Peyer's patch (tissue), 4 donors: ENCODE results near the gene KLF1.

Experiments
- POLR2A ChIP-seq, 2 donors: fragments of 450-650 bp; IDR thresholded peaks; one replicate each; pipeline ENCODE4 v1.5.1; 2017; ENCODE audit warnings: antibody characterized with exemption in 2 of 2, mild to moderate bottlenecking in 2 of 2, moderate library complexity in 2 of 2
- TF ChIP-seq, protein P1 (sequence below), 6 experiments: fragments of 450-650 bp in 4 of 6; fragments of 200-600 bp in 2 of 6; sonication (generic) in 1 of 6; IDR thresholded peaks; one replicate each; pipeline ENCODE4 v1.5.1; 2017 to 2019; ENCODE audit warnings: antibody characterized with exemption in 6 of 6, mild to moderate bottlenecking in 3 of 6, moderate library complexity in 1 of 6

DNA sequence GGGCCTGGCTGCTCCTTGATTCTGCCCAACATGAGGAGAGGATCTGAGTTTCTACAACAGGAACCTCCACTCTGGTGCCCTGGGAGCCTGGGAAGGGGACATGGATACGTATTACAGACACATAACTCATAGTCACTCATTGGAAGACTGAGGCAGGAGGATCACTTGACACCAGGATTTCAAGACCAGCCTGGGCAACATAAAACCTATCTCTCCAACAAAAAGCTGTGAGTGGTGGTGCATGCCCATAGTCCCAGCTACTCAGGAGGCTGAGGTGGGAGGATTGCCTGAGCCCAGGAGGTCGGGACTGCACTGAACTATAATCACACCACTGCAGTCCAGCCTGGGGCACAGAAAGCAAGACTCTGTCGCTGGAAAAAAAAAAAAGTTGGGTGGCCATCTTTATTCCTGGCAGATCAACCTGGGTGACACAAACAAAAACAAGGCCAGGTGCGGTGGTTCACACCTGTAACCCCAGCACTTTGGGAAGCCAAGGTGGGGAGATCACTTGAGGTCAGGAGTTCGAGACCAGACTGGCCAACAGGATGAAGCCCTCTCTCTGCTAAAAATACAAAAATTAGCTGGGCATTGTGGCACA is 1.1 kb upstream of the KLF1 start:
- no peak for TF ChIP-seq POLR2A (IDR thresholded peaks at IDR 0.05)
- TF ChIP-seq, protein P1, sequence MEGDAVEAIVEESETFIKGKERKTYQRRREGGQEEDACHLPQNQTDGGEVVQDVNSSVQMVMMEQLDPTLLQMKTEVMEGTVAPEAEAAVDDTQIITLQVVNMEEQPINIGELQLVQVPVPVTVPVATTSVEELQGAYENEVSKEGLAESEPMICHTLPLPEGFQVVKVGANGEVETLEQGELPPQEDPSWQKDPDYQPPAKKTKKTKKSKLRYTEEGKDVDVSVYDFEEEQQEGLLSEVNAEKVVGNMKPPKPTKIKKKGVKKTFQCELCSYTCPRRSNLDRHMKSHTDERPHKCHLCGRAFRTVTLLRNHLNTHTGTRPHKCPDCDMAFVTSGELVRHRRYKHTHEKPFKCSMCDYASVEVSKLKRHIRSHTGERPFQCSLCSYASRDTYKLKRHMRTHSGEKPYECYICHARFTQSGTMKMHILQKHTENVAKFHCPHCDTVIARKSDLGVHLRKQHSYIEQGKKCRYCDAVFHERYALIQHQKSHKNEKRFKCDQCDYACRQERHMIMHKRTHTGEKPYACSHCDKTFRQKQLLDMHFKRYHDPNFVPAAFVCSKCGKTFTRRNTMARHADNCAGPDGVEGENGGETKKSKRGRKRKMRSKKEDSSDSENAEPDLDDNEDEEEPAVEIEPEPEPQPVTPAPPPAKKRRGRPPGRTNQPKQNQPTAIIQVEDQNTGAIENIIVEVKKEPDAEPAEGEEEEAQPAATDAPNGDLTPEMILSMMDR (IDR thresholded peaks at IDR 0.05) = no peak
